HG03520 (cell line): ENCODE results near the gene SRRM4.
"Not testable (repeated sequence)": the region's sequence is repeated elsewhere in the genome, so short reads cannot be mapped to it uniquely, and the experiment has no call there.

Experiments
- ATAC-seq: cut with Tn5 transposase; IDR thresholded peaks from one replicate; pipeline ENCODE4 v1.9.1; 2021; ENCODE audit warnings: mild to moderate bottlenecking, moderate library complexity; ENCODE audit not compliant: unreplicated experiment

The SRRM4 gene

GRCh38 chr12:118981285-118982211 lies at the start of gene SRRM4:
TSS of gene SRRM4 (plus strand) at chr12:118981541. CDS start at chr12:118981883, 342 bp downstream.
- ATAC-seq: no peak

GRCh38 chr12:118946256-118946655 lies 35.1 kb upstream of the SRRM4 start:
- ATAC-seq: no peak

- ATAC-seq: no peak
Observed at GRCh38 chr12:118958520-118958919, 22.8 kb upstream of the SRRM4 start.

- no peak for ATAC-seq
Observed at GRCh38 chr12:118959348-118959747, 22.0 kb upstream of the SRRM4 start.

- no peak for ATAC-seq
Observed at GRCh38 chr12:118959985-118960560, 21.3 kb upstream of the SRRM4 start.

- ATAC-seq: no peak
Observed at GRCh38 chr12:118960865-118961264, 20.5 kb upstream of the SRRM4 start.

- no peak for ATAC-seq
Observed at GRCh38 chr12:118964988-118965387, 16.4 kb upstream of the SRRM4 start.

- ATAC-seq: no peak
Observed at GRCh38 chr12:118970856-118971255, 10.5 kb upstream of the SRRM4 start.

- no peak for ATAC-seq
Observed at GRCh38 chr12:118972982-118973381, 8.4 kb upstream of the SRRM4 start.

- ATAC-seq: peak; percentile 43
Observed at GRCh38 chr12:118979763-118980406, 1.5 kb upstream of the SRRM4 start.

GRCh38 chr12:118980407-118981014 lies 830 bp upstream of the SRRM4 start:
- ATAC-seq: no peak

- no peak for ATAC-seq
Observed at GRCh38 chr12:118982302-118982701, 961 bp downstream of the SRRM4 start.

- no peak for ATAC-seq
Observed at GRCh38 chr12:118982984-118983761, 1.8 kb downstream of the SRRM4 start.

- ATAC-seq: no peak
Observed at GRCh38 chr12:118984161-118984943, 3.0 kb downstream of the SRRM4 start.

- ATAC-seq: no peak
Observed at GRCh38 chr12:118986050-118986449, 4.7 kb downstream of the SRRM4 start.

GRCh38 chr12:118999107-118999506 lies 17.8 kb downstream of the SRRM4 start:
- no peak for ATAC-seq

- ATAC-seq: no peak
Observed at GRCh38 chr12:119005085-119005484, 23.7 kb downstream of the SRRM4 start.

GRCh38 chr12:119005913-119006312 lies 24.6 kb downstream of the SRRM4 start:
- no peak for ATAC-seq

- no peak for ATAC-seq
Observed at GRCh38 chr12:119006746-119007145, 25.4 kb downstream of the SRRM4 start.

GRCh38 chr12:119008273-119008672 lies 26.9 kb downstream of the SRRM4 start:
- ATAC-seq: not testable (repeated sequence)
